ENCODE measurements around the gene KIAA1328.

DNA sequence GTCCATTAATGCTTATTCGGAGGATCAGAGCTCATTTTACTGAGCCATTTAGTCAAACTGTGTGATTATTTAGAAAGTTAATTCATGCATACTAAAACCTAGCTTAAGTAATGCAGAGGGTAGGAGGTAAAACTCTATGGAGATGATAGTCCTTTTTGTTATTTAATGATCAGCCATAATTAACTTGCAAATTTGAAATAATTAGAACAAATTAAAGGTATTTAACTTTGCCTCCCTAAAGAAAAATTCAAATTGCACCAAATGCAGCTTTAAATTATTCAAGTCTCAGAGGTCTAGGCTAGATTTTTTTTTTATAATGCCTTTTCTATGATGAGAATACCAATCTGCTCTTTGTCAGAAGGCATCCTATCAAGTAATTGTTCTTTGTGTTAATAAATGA lies 310.9 kb downstream of the KIAA1328 start:
- TF ChIP-seq, protein P1, sequence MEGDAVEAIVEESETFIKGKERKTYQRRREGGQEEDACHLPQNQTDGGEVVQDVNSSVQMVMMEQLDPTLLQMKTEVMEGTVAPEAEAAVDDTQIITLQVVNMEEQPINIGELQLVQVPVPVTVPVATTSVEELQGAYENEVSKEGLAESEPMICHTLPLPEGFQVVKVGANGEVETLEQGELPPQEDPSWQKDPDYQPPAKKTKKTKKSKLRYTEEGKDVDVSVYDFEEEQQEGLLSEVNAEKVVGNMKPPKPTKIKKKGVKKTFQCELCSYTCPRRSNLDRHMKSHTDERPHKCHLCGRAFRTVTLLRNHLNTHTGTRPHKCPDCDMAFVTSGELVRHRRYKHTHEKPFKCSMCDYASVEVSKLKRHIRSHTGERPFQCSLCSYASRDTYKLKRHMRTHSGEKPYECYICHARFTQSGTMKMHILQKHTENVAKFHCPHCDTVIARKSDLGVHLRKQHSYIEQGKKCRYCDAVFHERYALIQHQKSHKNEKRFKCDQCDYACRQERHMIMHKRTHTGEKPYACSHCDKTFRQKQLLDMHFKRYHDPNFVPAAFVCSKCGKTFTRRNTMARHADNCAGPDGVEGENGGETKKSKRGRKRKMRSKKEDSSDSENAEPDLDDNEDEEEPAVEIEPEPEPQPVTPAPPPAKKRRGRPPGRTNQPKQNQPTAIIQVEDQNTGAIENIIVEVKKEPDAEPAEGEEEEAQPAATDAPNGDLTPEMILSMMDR (IDR thresholded peaks at IDR 0.05) = no peak
- TF ChIP-seq POLR2A (IDR thresholded peaks at IDR 0.05) = no peak

Data from lower leg skin (tissue), 3 donors.